ENCODE data around the gene PRRT2.

Gene PRRT2

GRCh38 chr16:29852654-29853053 lies 40.7 kb downstream of the PRRT2 start:
- DNase-seq (ENCODE audit: low spot score), result no peak
- in situ Hi-C loops (cut with MboI; ENCODE audit: low sequenced_read_pairs, unreplicated experiment), result no loop called here
- TF ChIP-seq, protein P1, sequence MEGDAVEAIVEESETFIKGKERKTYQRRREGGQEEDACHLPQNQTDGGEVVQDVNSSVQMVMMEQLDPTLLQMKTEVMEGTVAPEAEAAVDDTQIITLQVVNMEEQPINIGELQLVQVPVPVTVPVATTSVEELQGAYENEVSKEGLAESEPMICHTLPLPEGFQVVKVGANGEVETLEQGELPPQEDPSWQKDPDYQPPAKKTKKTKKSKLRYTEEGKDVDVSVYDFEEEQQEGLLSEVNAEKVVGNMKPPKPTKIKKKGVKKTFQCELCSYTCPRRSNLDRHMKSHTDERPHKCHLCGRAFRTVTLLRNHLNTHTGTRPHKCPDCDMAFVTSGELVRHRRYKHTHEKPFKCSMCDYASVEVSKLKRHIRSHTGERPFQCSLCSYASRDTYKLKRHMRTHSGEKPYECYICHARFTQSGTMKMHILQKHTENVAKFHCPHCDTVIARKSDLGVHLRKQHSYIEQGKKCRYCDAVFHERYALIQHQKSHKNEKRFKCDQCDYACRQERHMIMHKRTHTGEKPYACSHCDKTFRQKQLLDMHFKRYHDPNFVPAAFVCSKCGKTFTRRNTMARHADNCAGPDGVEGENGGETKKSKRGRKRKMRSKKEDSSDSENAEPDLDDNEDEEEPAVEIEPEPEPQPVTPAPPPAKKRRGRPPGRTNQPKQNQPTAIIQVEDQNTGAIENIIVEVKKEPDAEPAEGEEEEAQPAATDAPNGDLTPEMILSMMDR (IDR thresholded peaks at IDR 0.05; ENCODE audit: borderline replicate concordance, control extremely low read depth, extremely low read depth, insufficient read depth, missing control alignments), result no peak

GRCh38 chr16:29854520-29855100 lies 42.6 kb downstream of the PRRT2 start:
- TF ChIP-seq, protein P1 (IDR thresholded peaks at IDR 0.05; ENCODE audit: borderline replicate concordance, control extremely low read depth, extremely low read depth, insufficient read depth, missing control alignments), result no peak
- DNase-seq (ENCODE audit: low spot score), result no peak
- in situ Hi-C loops (cut with MboI; ENCODE audit: low sequenced_read_pairs, unreplicated experiment), result no loop called here

- in situ Hi-C loops (cut with MboI; ENCODE audit: low sequenced_read_pairs, unreplicated experiment), result no loop called here
- TF ChIP-seq, protein P1 (IDR thresholded peaks at IDR 0.05; ENCODE audit: borderline replicate concordance, control extremely low read depth, extremely low read depth, insufficient read depth, missing control alignments), result no peak
- DNase-seq (ENCODE audit: low spot score), result no peak
Observed at GRCh38 chr16:29857133-29857760, 45.3 kb downstream of the PRRT2 start.

DNA sequence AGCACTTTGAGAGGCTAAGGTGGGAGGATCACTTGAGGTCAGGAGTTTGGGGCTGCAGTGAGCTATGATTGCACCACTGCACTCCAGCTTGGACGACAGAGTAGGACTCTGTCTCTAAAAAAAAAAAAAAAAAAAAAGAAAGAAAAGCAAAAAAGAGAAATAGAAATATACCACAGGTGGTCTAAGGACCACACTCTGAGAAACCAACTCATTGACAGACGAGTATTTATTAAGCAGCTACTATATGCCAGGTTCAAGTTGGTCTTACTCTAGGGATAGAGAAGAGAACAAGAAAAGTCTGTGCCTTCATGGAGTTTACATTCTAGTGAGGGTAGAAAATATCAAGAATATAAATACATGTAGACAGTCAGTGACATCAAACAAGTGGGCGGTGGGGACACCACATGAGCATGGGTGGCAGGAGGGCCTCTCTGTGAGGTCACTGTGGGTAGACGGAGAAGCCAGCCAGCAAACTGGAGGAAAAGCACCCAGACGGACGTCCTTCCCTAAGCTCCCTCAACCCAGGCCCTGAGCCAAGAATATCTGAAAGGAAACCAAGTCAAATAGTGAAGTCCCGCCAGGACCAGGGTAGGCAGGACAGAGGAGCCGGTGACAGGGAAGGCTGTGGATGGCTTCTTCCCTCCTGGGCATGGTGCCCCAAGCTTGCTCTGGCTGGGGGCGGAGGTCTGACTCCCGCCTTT lies 46.3 kb downstream of the PRRT2 start:
- in situ Hi-C loops (cut with MboI; ENCODE audit: low sequenced_read_pairs, unreplicated experiment), result no loop called here
- no peak for DNase-seq (ENCODE audit: low spot score)
- TF ChIP-seq, protein P1 (IDR thresholded peaks at IDR 0.05; ENCODE audit: borderline replicate concordance, control extremely low read depth, extremely low read depth, insufficient read depth, missing control alignments), result no peak

DNA sequence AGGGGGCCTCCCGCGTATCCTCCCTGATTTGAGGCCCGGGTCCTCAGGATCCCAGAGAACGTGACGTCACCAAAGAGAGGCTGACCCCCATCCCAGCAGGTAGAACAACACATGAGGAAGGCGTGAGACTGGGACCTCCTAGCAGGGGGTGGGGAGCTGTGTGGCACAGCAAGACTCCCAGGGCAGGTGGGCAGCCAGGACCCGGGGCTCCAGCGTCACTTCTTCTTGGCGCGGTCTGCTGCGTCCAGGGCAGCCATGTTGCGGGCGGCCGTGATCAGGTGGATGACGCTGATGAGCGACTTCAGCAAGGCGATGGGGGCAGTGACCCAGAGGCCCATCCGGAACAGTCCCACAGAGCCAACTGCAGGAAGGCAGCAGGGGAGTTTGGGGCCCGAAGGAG lies 47.0 kb downstream of the PRRT2 start:
- in situ Hi-C loops (cut with MboI; ENCODE audit: low sequenced_read_pairs, unreplicated experiment), result no loop called here
- TF ChIP-seq, protein P1 (IDR thresholded peaks at IDR 0.05; ENCODE audit: borderline replicate concordance, control extremely low read depth, extremely low read depth, insufficient read depth, missing control alignments), result no peak
- no peak for DNase-seq (ENCODE audit: low spot score)

- DNase-seq (ENCODE audit: low spot score), result no peak
- in situ Hi-C loops (cut with MboI; ENCODE audit: low sequenced_read_pairs, unreplicated experiment), result no loop called here
- TF ChIP-seq, protein P1 (IDR thresholded peaks at IDR 0.05; ENCODE audit: borderline replicate concordance, control extremely low read depth, extremely low read depth, insufficient read depth, missing control alignments), result no peak
Observed at GRCh38 chr16:29860218-29860617, 48.2 kb downstream of the PRRT2 start.

All from GM13976 (cell line).